Measurements from ENCODE around the gene TMEM229B. TPM values are rescaled to one million over a fixed set of nuclear protein-coding genes. Genes with fewer than 3 reads are reported as not detected.

Gene TMEM229B
- total RNA-seq, 1 donor from 2014 or later = 3.7 TPM

DNA sequence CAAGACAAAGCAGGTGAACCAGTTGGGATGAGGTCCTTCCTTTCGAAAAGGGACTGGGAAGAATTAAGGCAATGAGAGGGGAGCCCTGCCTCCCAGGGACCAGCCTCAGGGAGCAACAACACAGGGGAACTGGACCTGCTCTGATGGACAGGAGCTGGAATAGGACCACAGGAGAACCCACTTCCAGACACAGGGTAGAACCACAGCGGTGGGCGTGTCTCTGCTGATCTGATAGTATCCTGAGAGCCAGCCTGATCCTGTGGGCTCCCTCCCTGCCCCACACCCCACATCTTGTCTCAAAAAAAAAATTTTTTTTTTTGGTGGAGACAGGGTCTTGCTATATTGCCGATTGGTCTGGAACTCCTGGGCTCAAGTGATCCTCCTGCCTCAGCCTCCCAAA, 62.9 kb downstream of the TMEM229B start:
- Mint-ChIP-seq H3K27ac (no peak overlapping the region), H3K4me3 (no peak overlapping the region), H3K36me3 (ENCODE audit: low read depth) (no peaks in the 10 kb centered on the region), H3K27me3 (peaks cover 11% of the 10 kb centered on the region), H3K9me3 (no peaks in the 10 kb centered on the region), H3K4me1 (peaks cover 3% of the 10 kb centered on the region)
- TF ChIP-seq, protein P1, sequence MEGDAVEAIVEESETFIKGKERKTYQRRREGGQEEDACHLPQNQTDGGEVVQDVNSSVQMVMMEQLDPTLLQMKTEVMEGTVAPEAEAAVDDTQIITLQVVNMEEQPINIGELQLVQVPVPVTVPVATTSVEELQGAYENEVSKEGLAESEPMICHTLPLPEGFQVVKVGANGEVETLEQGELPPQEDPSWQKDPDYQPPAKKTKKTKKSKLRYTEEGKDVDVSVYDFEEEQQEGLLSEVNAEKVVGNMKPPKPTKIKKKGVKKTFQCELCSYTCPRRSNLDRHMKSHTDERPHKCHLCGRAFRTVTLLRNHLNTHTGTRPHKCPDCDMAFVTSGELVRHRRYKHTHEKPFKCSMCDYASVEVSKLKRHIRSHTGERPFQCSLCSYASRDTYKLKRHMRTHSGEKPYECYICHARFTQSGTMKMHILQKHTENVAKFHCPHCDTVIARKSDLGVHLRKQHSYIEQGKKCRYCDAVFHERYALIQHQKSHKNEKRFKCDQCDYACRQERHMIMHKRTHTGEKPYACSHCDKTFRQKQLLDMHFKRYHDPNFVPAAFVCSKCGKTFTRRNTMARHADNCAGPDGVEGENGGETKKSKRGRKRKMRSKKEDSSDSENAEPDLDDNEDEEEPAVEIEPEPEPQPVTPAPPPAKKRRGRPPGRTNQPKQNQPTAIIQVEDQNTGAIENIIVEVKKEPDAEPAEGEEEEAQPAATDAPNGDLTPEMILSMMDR (IDR thresholded peaks at IDR 0.05) = no peak
- DNase-seq (no peak), ATAC-seq (ENCODE audit: low read depth) (no peak)
- POLR2A ChIA-PET = no interaction called here
- CTCF ChIA-PET = interaction anchor here (0.7 to 9.6 kb wide), 7 partner anchors 11 to 279 kb away, joined by 3 to 339 read pairs (median 23); no protein-coding TSS in a partner anchor
- intact Hi-C loops (cut with micrococcal nuclease) = no loop called here

DNA sequence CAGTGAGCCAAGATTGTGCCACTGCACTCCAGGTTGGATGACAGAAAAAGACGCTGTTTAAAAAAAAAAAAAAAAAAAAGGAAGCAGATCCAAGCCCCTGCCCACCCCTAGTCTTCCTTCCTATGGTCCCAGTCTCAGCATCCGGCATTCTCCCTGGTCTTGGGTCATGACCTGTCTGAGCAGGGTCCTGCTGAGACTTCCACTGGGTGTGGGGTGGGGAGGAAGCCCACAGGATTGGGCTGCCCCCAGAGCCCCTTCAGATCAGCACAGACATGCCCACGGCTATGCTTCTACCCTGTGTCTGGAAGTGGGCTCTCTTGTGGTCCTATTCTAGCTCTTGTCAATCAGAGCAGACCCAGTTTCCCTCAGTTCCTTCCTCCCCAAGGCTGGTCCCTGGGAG, 64.0 kb downstream of the TMEM229B start:
- TF ChIP-seq, protein P1 (IDR thresholded peaks at IDR 0.05) = no peak
- POLR2A ChIA-PET = interaction anchor here (0.7 kb wide), 1 partner anchor 46 kb away, joined by 3 read pairs; no protein-coding TSS in a partner anchor
- no peak overlapping the region for H3K27ac Mint-ChIP-seq
- DNase-seq (no peak), ATAC-seq (ENCODE audit: low read depth) (no peak)
- no peaks in the 10 kb centered on the region for H3K36me3 Mint-ChIP-seq (ENCODE audit: low read depth)
- no peak overlapping the region for H3K4me3 Mint-ChIP-seq
- no peaks in the 10 kb centered on the region for H3K9me3 Mint-ChIP-seq
- H3K27me3 Mint-ChIP-seq = peaks cover 11% of the 10 kb centered on the region
- peaks cover 3% of the 10 kb centered on the region for H3K4me1 Mint-ChIP-seq
- intact Hi-C loops (cut with micrococcal nuclease) = no loop called here
- CTCF ChIA-PET = interaction anchor here (1.7 to 9.6 kb wide), 3 partner anchors 10 to 280 kb away, joined by 5 to 339 read pairs (median 33); no protein-coding TSS in a partner anchor

DNA sequence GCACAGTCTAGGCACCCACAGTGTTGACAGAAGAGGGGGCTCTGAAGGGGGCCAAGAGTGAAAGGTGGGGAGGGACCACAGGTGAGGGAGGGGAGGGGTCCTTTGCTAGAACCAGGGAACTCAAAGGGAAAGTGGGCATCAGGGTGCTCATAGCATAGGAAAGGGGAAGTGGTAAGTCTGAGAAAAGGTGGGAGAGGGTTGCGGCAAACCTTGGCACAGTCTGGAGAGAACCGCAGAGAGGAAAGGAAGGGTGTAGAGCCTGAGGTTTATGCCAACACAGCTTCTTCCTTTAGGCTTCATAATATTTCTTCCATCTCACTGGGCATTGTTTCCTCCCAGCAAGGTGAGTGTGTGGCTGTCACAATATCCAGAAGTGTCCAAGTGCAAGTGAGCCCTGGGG, 65.1 kb downstream of the TMEM229B start:
- ChIA-PET POLR2A (no interaction called here), CTCF (interaction anchor here (1.7 to 9.6 kb wide), 2 partner anchors 146 to 148 kb away, joined by 5 to 339 read pairs; no protein-coding TSS in a partner anchor)
- TF ChIP-seq, protein P1 (IDR thresholded peaks at IDR 0.05) = no peak
- DNase-seq (no peak), ATAC-seq (ENCODE audit: low read depth) (no peak)
- no peak overlapping the region for H3K27ac Mint-ChIP-seq
- H3K27me3 Mint-ChIP-seq = peaks cover 11% of the 10 kb centered on the region
- peaks cover 3% of the 10 kb centered on the region for H3K4me1 Mint-ChIP-seq
- intact Hi-C loops (cut with micrococcal nuclease) = no loop called here
- H3K9me3 Mint-ChIP-seq = no peaks in the 10 kb centered on the region
- no peaks in the 10 kb centered on the region for H3K36me3 Mint-ChIP-seq (ENCODE audit: low read depth)
- H3K4me3 Mint-ChIP-seq = no peak overlapping the region

DNA sequence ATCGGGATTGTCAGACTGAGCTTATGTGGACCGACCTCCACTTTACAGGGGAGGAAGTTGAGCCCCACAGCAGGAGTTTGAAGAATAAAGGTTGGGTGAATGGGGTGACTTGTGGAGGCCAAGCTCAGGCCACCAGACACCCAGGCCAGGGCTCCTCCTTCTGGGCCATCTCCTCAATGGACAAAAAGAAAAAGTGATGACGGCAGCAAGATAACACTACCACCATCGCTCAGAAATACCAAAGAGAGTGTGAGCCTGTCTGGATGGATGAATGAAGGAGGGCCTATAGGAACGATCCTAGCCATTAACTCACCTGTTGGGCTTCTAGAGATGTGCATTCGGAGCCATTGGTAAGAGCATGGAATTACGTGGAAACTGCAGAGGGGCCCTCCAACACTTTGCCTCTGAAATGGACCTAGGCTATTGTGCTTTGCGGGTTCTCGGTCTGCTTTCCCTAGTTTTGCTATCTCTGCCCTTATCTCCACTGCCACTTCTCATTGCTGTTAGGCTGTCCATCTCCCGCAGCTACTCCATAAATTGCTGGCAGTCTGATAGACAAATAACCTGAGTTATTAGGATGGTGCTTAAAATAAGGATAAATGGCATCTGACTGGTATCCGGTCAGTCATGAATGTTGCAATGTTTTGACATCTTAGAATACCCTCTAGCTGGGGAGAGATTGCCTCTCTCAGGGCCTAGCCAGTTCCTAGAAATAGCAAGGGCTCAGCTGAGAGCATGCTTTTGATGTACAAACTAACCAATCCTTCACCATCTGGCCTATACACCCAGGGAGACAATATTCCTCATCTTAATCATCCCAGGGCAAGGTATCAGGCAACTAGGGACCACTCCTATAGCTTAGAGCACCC, 66.9 kb downstream of the TMEM229B start:
- CTCF ChIA-PET = interaction anchor here (1.1 to 1.9 kb wide), 3 partner anchors 91 to 150 kb away, joined by 3 to 18 read pairs (median 5); no protein-coding TSS in a partner anchor
- no peak overlapping the region for H3K4me3 Mint-ChIP-seq
- intact Hi-C loops (cut with micrococcal nuclease) = no loop called here
- no peaks in the 10 kb centered on the region for H3K9me3 Mint-ChIP-seq
- H3K36me3 Mint-ChIP-seq (ENCODE audit: low read depth) = no peaks in the 10 kb centered on the region
- H3K27me3 Mint-ChIP-seq = peaks cover 8% of the 10 kb centered on the region
- H3K27ac Mint-ChIP-seq = no peak overlapping the region
- no peak for ATAC-seq (ENCODE audit: low read depth)
- TF ChIP-seq, protein P1 (IDR thresholded peaks at IDR 0.05) = no peak
- peaks cover 6% of the 10 kb centered on the region for H3K4me1 Mint-ChIP-seq
- DNase-seq = no peak
- POLR2A ChIA-PET = no interaction called here

Other genes starting within 250 kb of the TMEM229B start
- gene PALS1, start 247.3 kb downstream of the TMEM229B start, total RNA-seq = 10.1 and 11.4 TPM in 2 replicates
- gene ATP6V1D, start 128.9 kb downstream of the TMEM229B start, total RNA-seq = 27.8 and 29.4 TPM in 2 replicates
- 84.4 and 96.7 TPM in 2 replicates for gene EIF2S1, start 128.4 kb downstream of the TMEM229B start, total RNA-seq
- gene PLEK2, start 76.6 kb downstream of the TMEM229B start, total RNA-seq = not detected in 2 replicates
- 0.20 and 0.61 TPM in 2 replicates for gene PLEKHH1, start 44.6 kb upstream of the TMEM229B start, total RNA-seq
- gene PIGH, start 111.5 kb upstream of the TMEM229B start, total RNA-seq = 21.9 and 26.4 TPM in 2 replicates
- gene ARG2, start 131.2 kb upstream of the TMEM229B start, total RNA-seq = 0.40 and 0.46 TPM in 2 replicates
- gene VTI1B, start 185.9 kb upstream of the TMEM229B start, total RNA-seq = 76.3 and 78.9 TPM in 2 replicates
- 33.0 and 34.7 TPM in 2 replicates for gene RDH11, start 207.0 kb upstream of the TMEM229B start, total RNA-seq
- gene RDH12, start 213.2 kb upstream of the TMEM229B start, total RNA-seq = not detected in 2 replicates

Data from activated B cell treated with CpG ODN at 0.5 μM for 24 hours (primary cell).